Measurements from ENCODE around the gene QRICH1. TPM values are rescaled to one million over a fixed set of nuclear protein-coding genes. Genes with fewer than 3 reads are reported as not detected.

Gene QRICH1, protein sequence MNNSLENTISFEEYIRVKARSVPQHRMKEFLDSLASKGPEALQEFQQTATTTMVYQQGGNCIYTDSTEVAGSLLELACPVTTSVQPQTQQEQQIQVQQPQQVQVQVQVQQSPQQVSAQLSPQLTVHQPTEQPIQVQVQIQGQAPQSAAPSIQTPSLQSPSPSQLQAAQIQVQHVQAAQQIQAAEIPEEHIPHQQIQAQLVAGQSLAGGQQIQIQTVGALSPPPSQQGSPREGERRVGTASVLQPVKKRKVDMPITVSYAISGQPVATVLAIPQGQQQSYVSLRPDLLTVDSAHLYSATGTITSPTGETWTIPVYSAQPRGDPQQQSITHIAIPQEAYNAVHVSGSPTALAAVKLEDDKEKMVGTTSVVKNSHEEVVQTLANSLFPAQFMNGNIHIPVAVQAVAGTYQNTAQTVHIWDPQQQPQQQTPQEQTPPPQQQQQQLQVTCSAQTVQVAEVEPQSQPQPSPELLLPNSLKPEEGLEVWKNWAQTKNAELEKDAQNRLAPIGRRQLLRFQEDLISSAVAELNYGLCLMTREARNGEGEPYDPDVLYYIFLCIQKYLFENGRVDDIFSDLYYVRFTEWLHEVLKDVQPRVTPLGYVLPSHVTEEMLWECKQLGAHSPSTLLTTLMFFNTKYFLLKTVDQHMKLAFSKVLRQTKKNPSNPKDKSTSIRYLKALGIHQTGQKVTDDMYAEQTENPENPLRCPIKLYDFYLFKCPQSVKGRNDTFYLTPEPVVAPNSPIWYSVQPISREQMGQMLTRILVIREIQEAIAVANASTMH
- 10 to 100 TPM; 82.2 to 93.0 (median 88.0) TPM for polyA plus RNA-seq (ENCODE audit: insufficient read length in 3 of 3)
- long read RNA-seq, donor 1, partial matches to known transcripts = 37 of 38 reads
- long read RNA-seq, donor 1, other reads (novel, unspliced or antisense) = 0 of 38 reads
- long read RNA-seq, donor 2, partial matches to known transcripts = 39 of 40 reads
- long read RNA-seq, donor 2, other reads (novel, unspliced or antisense) = 0 of 40 reads
- long read RNA-seq, donor 3, transcript QRICH1-202 (10 exons, 3,549 nt) = major isoform, 7 of 32 reads
- long read RNA-seq, donor 3, partial matches to known transcripts = 25 of 32 reads
- long read RNA-seq, donor 3, other reads (novel, unspliced or antisense) = 0 of 32 reads
- long read RNA-seq, donor 4, partial matches to known transcripts = 11 of 15 reads
- long read RNA-seq, donor 4, other reads (novel, unspliced or antisense) = 0 of 15 reads
- long read RNA-seq, donor 5 = 0 reads
- long read RNA-seq, donor 6, partial matches to known transcripts = 48 of 52 reads
- long read RNA-seq, donor 6, other reads (novel, unspliced or antisense) = 0 of 52 reads
- long read RNA-seq, donor 7, partial matches to known transcripts = 24 of 26 reads
- long read RNA-seq, donor 7, other reads (novel, unspliced or antisense) = 0 of 26 reads
- long read RNA-seq, donor 8, transcript QRICH1-212 (2 exons, 2,362 nt) = major isoform, 6 of 69 reads
- long read RNA-seq, donor 8, partial matches to known transcripts = 59 of 69 reads
- long read RNA-seq, donor 8, other reads (novel, unspliced or antisense) = 0 of 69 reads
- long read RNA-seq, donor 9, partial matches to known transcripts = 9 of 14 reads
- long read RNA-seq, donor 9, other reads (novel, unspliced or antisense) = 0 of 14 reads
- long read RNA-seq, donor 10, partial matches to known transcripts = 13 of 15 reads
- long read RNA-seq, donor 10, other reads (novel, unspliced or antisense) = 0 of 15 reads
- long read RNA-seq, donor 11, partial matches to known transcripts = 6 of 6 reads
- long read RNA-seq, donor 11, other reads (novel, unspliced or antisense) = 0 of 6 reads
- long read RNA-seq, donor 12, partial matches to known transcripts = 6 of 7 reads
- long read RNA-seq, donor 12, other reads (novel, unspliced or antisense) = 0 of 7 reads
- long read RNA-seq, donor 13, partial matches to known transcripts = 87 of 90 reads
- long read RNA-seq, donor 13, other reads (novel, unspliced or antisense) = 0 of 90 reads
- long read RNA-seq, donor 14, partial matches to known transcripts = 10 of 13 reads
- long read RNA-seq, donor 14, other reads (novel, unspliced or antisense) = 0 of 13 reads
- long read RNA-seq, donor 15, partial matches to known transcripts = 5 of 6 reads
- long read RNA-seq, donor 15, other reads (novel, unspliced or antisense) = 0 of 6 reads
- long read RNA-seq, donor 16, transcript QRICH1-202 (10 exons, 3,549 nt) = major isoform, 10 of 82 reads
- long read RNA-seq, donor 16, partial matches to known transcripts = 69 of 82 reads
- long read RNA-seq, donor 16, other reads (novel, unspliced or antisense) = 0 of 82 reads

DNA sequence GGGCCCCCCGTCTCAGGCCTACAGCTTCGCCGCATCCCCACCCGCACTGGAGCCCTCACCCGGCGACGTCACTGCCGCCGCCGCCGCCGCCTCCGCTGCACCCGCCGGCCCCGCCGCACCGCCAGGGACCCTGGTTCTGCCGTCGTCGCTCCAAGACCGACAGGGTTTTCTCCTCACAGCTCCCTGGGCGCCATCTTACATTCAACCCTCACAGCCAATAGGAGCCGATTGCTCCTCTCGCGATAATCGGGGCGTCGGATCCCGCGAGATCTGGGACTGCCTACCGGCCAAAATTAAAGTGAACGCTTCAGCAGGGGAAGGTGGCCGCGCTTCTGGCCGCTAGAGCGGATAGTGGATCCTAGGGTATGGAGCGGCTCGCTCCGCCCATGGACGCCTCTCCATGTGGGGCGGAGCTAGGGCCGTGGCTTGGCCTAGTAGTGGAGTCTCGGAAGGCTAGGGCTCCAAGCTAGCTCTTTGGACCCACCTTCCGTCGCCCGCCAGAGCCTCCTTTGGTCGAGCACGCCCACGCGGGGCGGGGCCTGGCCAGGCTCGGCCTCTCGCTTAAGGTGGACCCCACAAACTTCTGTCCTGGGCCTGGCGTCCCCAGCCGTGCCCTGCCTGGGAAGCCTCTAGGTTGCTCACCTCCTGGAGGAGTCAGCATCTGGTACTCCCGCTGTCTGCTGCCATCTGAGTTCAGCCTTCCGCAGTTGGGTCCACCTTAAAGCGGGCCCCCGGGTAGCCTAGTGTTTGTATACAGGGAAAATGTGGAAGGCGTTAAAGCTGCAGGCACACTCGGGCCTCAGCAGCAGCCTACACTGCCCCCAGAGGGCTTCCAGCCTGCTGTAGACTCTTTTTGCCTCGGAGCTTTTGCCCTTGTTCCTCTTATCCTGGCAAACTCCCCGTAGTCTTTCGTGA lies at the start of gene QRICH1:
QRICH1 (minus strand) TSS at position 219 of the 915 bp plus-strand sequence. CDS start 17,054 bp downstream, outside the sequence.
- DNase-seq (ENCODE audit: extremely low read depth in 1 of 11, low read depth in 9 of 11, low spot score in 4 of 11) = peak; percentile 95 to 99 (median 98)

DNA sequence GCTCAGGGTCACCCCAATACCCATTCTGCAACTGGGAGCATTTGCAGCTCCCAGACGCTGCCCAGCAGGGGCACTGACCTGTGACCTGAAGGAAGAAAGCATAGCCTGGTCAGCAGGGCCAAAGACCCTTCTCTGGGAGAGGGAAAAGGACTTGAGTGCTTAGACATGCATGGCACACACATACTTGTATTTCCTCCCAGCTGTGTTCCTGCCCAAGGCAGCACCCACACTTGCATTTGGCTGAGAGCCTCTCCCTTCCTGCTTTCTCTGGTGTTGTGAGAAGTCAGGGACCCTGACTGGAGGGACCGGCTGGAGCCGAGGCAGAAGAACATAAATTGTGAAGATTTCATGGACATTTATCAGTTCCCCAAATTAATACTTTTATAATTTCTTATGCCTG lies 46.2 kb upstream of the QRICH1 start:
- DNase-seq (ENCODE audit: extremely low read depth in 1 of 11, low read depth in 9 of 11, low spot score in 4 of 11) = no peak

DNA sequence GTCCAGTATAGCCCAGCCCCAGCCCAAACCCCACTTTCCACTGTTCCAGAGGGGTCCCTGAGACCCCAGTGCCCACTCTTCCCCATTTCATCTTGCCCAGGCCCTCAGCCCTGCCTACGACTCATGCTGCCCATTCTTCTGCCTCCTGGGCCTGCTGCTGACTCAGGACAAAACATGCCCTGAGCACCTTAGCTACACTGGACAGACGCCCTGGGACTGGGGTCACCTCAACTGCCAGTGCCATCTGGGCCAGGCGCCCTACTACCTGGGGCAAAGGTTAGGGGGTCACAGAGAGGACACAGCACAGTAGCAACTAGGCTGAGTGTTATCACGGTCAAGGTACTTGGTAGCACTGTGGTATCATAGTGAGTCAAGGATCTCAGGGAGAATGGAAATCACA lies 41.6 kb upstream of the QRICH1 start:
- DNase-seq (ENCODE audit: extremely low read depth in 1 of 11, low read depth in 9 of 11, low spot score in 4 of 11) = no peak

DNA sequence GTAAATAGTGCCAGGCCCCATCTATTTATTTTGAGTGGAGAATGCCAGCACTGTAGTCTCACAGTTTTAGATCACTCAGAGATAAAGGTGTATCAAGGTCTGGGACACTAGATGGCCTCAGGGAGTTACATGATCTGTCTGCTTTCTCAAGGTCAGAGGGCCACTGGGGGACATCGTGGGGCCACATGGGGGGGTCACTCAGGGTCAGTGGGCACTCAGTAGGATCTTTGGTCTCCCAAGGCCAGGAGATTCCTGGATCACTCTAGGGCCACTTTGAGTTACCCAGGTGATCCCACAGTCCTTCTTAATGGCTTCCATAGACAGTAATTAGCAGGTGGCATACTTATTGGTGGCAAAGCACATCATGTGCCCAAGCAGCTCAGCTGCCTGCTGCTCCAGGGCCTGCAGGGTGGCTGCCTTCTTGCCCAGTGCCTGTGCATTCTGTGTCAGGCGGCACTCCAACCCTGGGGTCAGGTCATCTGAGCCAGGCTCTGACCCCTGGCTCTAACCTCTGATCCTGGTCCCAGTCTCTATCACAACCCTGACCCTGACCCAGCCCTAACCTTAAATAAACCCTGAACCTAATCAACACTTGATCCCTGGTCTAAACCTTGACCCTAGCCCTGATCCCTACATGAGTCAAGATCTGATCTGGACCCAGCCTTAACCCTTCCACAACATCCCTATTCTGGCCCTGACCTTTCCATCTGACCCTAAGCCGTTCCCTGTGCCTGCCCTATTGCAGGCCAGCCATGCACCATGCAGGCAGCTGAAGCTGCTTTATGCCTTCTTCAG lies 40.8 kb upstream of the QRICH1 start:
- no peak for DNase-seq (ENCODE audit: extremely low read depth in 1 of 11, low read depth in 9 of 11, low spot score in 4 of 11)

DNA sequence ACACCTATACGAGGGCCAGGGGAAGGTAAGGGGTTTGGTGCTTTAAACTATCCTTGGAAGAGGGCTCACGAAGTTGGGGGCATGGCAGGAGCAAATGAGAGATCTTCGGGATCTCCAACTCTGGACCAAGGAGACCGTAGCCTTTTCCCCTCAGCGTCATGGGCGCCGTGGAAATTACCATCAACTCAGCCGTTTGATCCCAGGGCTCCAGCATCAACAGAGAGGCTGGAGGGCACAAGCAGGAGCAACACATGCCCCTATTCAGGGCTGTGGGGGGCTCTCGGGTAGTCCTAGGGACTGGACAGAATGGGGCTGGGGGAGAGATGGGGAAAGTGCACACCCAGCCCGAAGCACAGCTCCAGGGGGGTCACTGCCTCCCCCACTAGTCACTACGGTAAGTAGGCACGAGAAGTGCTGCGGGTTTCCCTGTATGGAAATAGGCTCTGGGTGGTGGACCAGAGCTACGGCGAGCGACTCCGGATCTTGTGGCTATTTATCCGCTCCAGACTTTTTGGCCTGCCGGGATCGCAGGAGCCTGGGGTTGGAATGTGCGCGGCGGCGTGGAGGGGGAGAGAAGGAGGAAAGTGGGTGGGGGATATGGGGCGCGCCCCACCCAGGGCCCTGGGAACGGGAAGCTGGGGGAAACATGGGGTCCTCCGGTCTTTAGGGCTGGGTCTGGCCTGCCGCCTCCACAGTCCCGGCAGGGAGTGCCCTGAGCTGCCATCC lies 39.5 kb upstream of the QRICH1 start:
- DNase-seq (ENCODE audit: extremely low read depth in 1 of 11, low read depth in 9 of 11, low spot score in 4 of 11) = peak; percentile 66 to 92 (median 83)

DNA sequence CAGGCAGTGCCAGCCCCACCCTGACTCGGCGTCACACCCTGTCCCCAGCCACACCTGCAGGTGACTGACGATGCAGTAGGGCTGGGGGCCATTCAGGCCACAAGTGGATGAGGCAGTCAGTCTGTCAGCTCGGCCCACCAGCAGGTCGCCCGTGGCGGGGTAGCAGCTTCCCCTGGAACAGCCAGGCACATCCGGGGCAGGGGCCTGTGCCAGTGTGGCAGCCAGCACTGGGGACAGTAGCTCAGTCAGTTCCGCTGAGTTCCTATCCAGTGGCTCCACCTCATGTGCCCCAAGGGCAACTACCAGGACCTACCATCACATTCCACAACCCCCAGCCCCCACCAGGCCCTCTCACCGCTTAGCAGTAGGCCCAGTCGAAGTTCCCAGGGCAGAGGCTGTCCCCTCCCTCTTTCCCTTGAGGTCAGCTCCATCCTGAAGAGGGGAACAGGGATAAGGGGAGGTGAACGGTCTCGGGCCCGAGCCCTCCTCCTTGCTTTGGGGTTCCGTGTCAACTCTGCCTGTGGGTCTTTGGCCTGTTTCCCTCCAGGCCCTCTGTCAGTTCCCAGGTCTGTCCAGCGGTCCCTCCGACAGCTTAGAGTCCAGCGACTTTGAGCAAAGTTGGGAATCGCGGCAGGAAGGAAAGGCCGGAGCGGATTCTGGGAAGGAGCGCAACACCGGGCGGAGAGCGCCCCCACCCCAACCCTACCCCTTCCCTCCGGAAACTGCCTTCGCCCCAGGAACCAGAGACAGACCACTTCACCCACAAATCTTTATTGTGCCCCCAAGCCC lies 38.8 kb upstream of the QRICH1 start, which contains the start of gene LAMB2:
LAMB2 (minus strand) TSS at position 614 of the 789 bp plus-strand sequence; CDS start at position 431, 183 bp downstream.
- DNase-seq (ENCODE audit: extremely low read depth in 1 of 11, low read depth in 9 of 11, low spot score in 4 of 11) = peak; percentile 46 to 87 (median 73)

DNA sequence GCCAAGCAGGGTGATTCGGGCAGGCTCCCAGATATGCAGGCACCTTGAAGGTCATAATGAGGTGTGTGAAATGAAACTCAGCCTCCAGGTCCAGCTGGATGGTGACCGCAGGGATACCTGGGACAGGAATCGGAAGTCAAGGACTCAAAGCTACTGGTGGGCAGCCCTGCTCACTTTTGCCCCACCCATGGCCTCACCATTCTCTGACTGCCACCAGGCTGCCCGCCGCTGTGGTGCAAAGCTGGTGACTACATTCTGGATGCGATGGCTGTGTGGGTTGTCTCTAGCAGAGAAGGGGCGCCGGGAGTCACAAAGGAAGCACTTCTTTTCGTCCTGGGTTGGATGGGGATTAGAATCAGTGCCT lies 38.2 kb upstream of the QRICH1 start:
- DNase-seq (ENCODE audit: extremely low read depth in 1 of 11, low read depth in 9 of 11, low spot score in 4 of 11) = no peak

DNA sequence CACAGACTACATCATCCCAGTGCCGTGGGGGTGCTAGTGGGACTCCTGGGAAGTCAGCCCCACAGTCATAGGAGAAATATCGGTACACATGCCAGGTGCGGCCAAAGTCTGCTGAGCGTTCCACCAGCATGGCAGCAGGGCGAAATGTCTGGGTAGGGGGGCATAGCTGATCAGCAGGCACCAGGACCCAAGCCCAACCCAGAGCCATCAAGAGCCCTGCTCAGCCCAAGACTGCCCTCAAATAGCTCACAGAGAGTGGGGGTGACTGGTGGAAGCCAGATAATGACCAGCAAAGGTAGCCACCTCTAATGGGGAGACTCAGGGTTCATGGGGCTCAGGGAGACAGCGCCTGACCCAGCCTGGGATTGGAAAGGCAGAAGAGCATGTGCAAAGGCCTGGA lies 37.7 kb upstream of the QRICH1 start:
- no peak for DNase-seq (ENCODE audit: extremely low read depth in 1 of 11, low read depth in 9 of 11, low spot score in 4 of 11)

DNA sequence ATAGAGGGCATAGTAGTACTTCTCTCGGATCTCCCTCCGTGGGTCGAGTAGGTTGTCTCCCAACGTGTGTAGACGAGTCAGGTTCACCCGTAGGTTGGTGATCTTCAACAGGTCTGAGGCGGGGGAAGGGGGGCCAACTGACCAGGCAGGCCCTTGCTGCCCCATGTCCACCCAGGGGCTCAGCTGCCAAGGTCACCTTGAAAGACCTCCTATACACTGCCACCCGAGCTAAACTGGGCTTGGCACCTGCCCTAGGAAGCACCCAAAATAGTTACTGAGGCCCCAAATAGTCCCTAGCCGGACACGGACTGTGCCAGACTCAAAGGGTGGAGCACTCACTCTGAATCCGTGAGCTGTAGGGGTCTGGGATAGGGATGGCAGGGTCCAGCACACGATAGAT lies 37.2 kb upstream of the QRICH1 start:
- DNase-seq (ENCODE audit: extremely low read depth in 1 of 11, low read depth in 9 of 11, low spot score in 4 of 11) = no peak

DNA sequence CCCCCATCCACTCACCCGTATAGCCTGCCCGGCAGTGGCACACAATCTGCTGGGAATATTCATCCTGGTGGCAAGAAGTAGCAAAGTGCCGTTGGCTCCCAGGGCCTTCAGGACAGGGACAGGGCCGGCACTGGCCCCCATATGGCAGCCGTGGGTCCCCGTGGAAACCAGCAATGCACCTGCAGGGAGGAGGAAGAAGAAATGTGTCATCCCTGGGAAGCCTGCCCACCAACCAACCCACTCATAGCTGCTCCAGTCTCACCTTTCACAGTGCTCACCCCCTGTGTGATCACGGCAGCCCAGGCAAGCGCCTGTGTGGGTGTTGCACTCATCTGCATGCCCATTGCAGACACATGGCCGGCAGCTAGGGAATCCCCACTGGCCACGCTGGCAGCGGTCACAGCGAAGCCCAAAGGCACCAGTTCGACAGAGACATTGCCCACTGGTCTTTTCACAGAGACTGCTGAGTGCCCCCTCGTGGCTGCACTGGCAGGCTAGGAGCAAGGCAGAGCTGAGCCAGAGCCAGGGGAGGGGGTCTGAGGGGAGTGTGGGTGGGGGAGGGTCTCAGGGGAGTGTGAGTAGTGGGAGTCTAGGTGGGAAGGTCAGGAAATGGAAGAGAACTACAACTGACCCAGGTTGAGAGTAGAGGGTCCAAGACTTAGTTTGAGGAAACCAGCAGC lies 31.3 kb upstream of the QRICH1 start:
- DNase-seq (ENCODE audit: extremely low read depth in 1 of 11, low read depth in 9 of 11, low spot score in 4 of 11) = no peak

DNA sequence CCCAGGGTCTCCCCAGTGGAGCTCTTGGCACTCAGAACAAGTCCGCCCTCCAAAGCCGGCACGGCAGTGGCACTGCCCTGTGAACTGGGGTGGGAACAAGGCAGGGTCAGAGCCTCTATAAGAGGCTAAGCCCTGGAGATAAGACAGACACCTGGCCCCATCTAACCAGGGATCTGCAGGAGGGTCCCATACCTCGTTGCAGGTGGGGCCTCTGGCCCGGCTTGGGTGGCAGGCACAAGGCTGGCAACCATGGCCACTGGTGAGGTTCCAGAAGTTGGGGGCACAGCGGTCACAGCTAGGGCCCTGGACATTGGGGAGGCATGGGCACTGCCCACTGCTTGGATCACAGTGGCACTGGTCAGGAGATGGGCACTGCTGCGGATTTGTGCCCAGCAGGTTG lies 30.3 kb upstream of the QRICH1 start:
- no peak for DNase-seq (ENCODE audit: extremely low read depth in 1 of 11, low read depth in 9 of 11, low spot score in 4 of 11)

DNA sequence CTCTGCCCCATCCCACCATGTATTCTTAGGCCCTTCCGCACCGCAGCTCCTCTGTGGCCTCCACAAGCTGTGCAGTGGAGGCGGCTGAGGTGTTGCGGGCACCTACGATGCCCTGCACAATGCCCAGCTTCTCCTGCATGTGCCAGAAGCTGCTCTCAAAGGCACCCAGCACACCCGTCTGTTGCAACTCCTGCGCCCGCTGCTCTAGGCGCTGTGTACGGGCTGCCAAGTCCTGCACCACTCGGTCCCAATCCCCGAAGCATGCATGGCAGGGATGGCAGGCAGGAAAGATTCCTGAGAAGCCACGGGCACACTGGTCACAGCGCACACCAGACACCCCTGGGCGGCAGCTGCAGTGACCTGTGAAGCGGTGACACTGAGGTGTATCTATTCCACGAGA lies 29.8 kb upstream of the QRICH1 start:
- no peak for DNase-seq (ENCODE audit: extremely low read depth in 1 of 11, low read depth in 9 of 11, low spot score in 4 of 11)

DNA sequence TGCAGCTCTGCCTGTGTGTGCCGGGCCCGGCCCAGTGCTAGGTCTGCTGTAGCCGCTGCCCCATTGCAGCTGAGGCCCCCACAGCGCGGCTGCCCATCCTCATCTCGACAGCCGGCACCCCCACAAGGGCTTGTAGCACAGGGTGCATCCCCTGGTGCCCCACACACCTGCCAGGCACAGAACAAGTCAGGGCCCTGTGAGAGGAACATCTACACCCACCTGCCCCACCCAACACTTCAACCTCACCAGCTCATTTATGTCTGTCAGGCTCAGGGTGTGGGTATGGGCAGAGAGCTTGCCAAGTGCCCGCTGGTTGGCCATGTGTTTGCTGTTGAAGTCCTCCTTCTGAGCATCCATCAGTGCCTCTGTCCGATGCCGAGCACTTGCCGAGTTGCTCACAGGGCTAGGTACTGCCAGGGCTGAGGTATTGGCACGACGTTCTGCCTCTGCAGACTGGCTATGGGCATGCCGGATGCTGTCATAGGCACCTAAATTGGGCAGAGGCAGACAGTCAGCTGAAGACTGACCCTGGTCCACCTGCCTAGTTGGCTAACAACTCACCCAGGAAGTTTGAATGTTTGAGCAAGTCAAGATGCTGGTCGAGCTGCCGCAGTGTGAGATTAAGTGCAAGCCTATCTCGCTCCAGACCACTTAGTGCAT lies 29.1 kb upstream of the QRICH1 start:
- DNase-seq (ENCODE audit: extremely low read depth in 1 of 11, low read depth in 9 of 11, low spot score in 4 of 11) = no peak
